HG03565 (cell line): ENCODE data around the gene NLRP9.

Source experiments
- ATAC-seq: cut with Tn5 transposase; IDR thresholded peaks from one replicate; pipeline ENCODE4 v1.9.1; 2021; ENCODE audit warnings: mild to moderate bottlenecking, moderate library complexity; ENCODE audit not compliant: unreplicated experiment

Gene NLRP9

GRCh38 chr19:55689411-55690108 lies 48.6 kb downstream of the NLRP9 start:
- no peak for ATAC-seq

GRCh38 chr19:55688422-55689218 lies 49.6 kb downstream of the NLRP9 start:
- ATAC-seq: no peak

- ATAC-seq: no peak
Observed at GRCh38 chr19:55687281-55688201, 50.7 kb downstream of the NLRP9 start.

- ATAC-seq: no peak
Observed at GRCh38 chr19:55686311-55687050, 51.7 kb downstream of the NLRP9 start.

- no peak for ATAC-seq
Observed at GRCh38 chr19:55685776-55686175, 52.4 kb downstream of the NLRP9 start.

GRCh38 chr19:55684946-55685681 lies 53.1 kb downstream of the NLRP9 start:
- no peak for ATAC-seq

GRCh38 chr19:55683449-55684261 lies 54.5 kb downstream of the NLRP9 start:
- no peak for ATAC-seq

- ATAC-seq: no peak
Observed at GRCh38 chr19:55681131-55682092, 56.8 kb downstream of the NLRP9 start.

GRCh38 chr19:55680339-55681130 lies 57.7 kb downstream of the NLRP9 start:
- no peak for ATAC-seq

- no peak for ATAC-seq
Observed at GRCh38 chr19:55679343-55680257, 58.6 kb downstream of the NLRP9 start.

- ATAC-seq: peak; percentile 61
Observed at GRCh38 chr19:55678121-55678671, 60.0 kb downstream of the NLRP9 start.

GRCh38 chr19:55677572-55678028 lies 60.6 kb downstream of the NLRP9 start:
- ATAC-seq: no peak

GRCh38 chr19:55676889-55677505 lies 61.2 kb downstream of the NLRP9 start:
- ATAC-seq: no peak

GRCh38 chr19:55676383-55676782 lies 61.8 kb downstream of the NLRP9 start:
- no peak for ATAC-seq

GRCh38 chr19:55675661-55676354 lies 62.4 kb downstream of the NLRP9 start:
- ATAC-seq: no peak
